ENCODE results near the gene CDPF1. TPM values are rescaled to one million over a fixed set of nuclear protein-coding genes. Genes with fewer than 3 reads are reported as not detected.
"Not testable (repeated sequence)": the region's sequence is repeated elsewhere in the genome, so short reads cannot be mapped to it uniquely, and the experiment has no call there.

CDPF1 gene
- total RNA-seq, 2 experiments from 2014 or later: 8.1 to 8.8 TPM

DNA sequence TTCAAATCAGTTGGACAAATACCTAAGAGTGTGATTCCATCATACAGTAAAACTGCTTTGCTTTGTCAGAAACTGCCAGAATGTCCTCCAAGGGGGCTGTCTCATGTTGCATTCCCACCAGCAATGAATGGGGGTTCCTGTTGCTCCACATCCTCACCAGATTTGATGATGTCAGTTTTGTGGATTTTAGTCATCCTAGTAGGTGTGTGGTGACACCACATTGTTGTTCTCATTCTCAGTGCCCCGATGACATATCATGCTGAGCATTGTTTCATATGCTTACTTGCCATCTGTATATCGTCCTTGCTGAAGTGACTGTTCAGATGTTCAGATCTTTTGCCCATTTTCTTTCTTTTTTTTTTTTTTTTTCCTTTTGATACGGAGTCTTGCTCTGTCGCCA lies 37.0 kb downstream of the CDPF1 start:
- ChIA-PET POLR2A (no interaction called here), CTCF (interaction anchor here (0.8 kb wide), 1 partner anchor 1785 kb away, joined by 4 read pairs; no protein-coding TSS in a partner anchor)
- peaks cover 13% of the 10 kb centered on the region for H3K9me3 Mint-ChIP-seq (ENCODE audit: low read depth)
- ATAC-seq (peak; percentile 91), DNase-seq (peak; percentile 30)
- peaks cover 50% of the 10 kb centered on the region for H3K36me3 Mint-ChIP-seq (ENCODE audit: low read depth)
- intact Hi-C loops (cut with DNase I, micrococcal nuclease): loop anchor here in 1 of 2 experiments (5.0 kb wide), 1 partner anchor 61 kb away; the partner anchor contains the start of gene PPARA
- no peak overlapping the region for H3K4me3 Mint-ChIP-seq
- H3K27ac Mint-ChIP-seq: peak overlapping the region; percentile 19
- peaks cover 4% of the 10 kb centered on the region for H3K4me1 Mint-ChIP-seq
- H3K27me3 Mint-ChIP-seq: no peaks in the 10 kb centered on the region

DNA sequence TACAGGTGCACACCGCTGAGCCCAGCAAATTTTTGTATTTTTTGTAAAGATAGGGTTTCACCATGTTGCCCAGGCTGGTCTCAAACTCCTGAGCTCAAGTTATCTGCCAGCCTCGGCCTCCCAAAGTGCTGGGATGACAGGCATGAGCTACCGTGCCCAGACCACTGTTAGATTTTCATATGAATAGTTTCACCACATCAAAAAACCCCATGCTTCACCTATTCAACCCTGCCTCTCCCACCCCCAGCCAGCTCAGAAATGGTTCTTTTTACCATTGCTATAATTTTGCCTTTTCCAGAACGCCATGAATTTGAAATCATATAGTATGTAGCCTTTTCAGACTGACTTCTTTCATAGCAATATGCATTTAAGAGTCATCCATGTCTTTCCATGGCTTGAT lies 37.9 kb downstream of the CDPF1 start:
- Mint-ChIP-seq H3K9me3 (ENCODE audit: low read depth) (peaks cover 13% of the 10 kb centered on the region), H3K4me1 (peaks cover 4% of the 10 kb centered on the region), H3K27me3 (no peaks in the 10 kb centered on the region), H3K36me3 (ENCODE audit: low read depth) (peaks cover 49% of the 10 kb centered on the region), H3K4me3 (no peak overlapping the region), H3K27ac (no peak overlapping the region)
- CTCF ChIA-PET: no interaction called here
- peak; percentile 12 for ATAC-seq
- intact Hi-C loops (cut with DNase I, micrococcal nuclease): loop anchor here in 1 of 2 experiments (5.0 kb wide), 1 partner anchor 60 kb away; the partner anchor contains the start of gene PPARA
- peak; percentile 19 for DNase-seq
- POLR2A ChIA-PET: no interaction called here

DNA sequence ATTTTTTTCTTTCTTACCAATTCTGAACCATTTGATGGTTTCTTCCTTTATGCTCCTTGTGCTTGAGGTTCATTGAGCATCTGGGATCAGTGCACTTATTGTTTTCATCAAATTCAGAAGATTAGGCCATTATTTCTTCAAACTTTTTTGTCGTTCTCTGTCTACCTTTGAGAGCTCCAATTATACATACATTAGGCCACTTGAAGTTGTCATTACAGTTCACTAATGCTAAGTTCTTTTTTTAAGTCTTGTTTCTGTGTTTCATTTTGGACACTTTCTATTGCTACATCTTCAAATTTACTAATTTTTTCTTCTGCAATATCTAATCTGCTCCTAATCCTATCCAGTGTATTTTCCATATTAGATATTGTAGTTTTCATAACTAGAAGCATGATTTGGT lies 40.8 kb downstream of the CDPF1 start:
- CTCF ChIA-PET: interaction anchor here (1.0 kb wide), 1 partner anchor 87 kb away, joined by 3 read pairs; no protein-coding TSS in a partner anchor
- peaks cover 4% of the 10 kb centered on the region for H3K4me1 Mint-ChIP-seq
- POLR2A ChIA-PET: no interaction called here
- DNase-seq (no peak), ATAC-seq (no peak)
- peaks cover 16% of the 10 kb centered on the region for H3K9me3 Mint-ChIP-seq (ENCODE audit: low read depth)
- intact Hi-C loops (cut with DNase I, micrococcal nuclease): no loop called here
- no peak overlapping the region for H3K4me3 Mint-ChIP-seq
- H3K27me3 Mint-ChIP-seq: no peaks in the 10 kb centered on the region
- no peak overlapping the region for H3K27ac Mint-ChIP-seq
- H3K36me3 Mint-ChIP-seq (ENCODE audit: low read depth): peaks cover 50% of the 10 kb centered on the region

DNA sequence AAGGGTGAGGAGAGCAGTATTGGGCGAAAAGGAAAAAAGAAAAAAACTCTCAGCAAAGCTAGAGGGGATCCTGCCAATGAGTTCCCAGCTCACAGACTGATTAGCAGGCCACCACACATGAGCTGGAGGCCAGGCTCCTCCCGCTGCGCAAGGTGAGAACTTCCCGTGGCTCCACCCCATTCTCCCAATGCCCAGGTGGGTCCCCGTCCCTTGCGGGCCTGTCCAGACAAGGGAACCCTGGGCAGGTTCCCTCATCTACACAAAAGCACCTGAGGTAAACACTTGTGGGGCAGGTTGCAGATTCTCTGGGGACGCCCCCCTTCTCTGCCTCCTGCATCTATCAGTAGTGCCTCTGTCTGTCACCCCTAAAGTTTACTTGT lies 46.5 kb downstream of the CDPF1 start:
- intact Hi-C loops (cut with DNase I, micrococcal nuclease): no loop called here
- no peak overlapping the region for H3K27ac Mint-ChIP-seq
- ChIA-PET CTCF (no interaction called here), POLR2A (no interaction called here)
- no peak overlapping the region for H3K4me3 Mint-ChIP-seq
- peaks cover 19% of the 10 kb centered on the region for H3K36me3 Mint-ChIP-seq (ENCODE audit: low read depth)
- no peaks in the 10 kb centered on the region for H3K4me1 Mint-ChIP-seq
- ATAC-seq (no peak), DNase-seq (no peak)
- peaks cover 5% of the 10 kb centered on the region for H3K9me3 Mint-ChIP-seq (ENCODE audit: low read depth)
- no peaks in the 10 kb centered on the region for H3K27me3 Mint-ChIP-seq

- intact Hi-C loops (cut with DNase I, micrococcal nuclease): no loop called here
- DNase-seq (no peak), ATAC-seq (no peak)
- H3K4me1 Mint-ChIP-seq: no peaks in the 10 kb centered on the region
- no peak overlapping the region for H3K27ac Mint-ChIP-seq
- POLR2A ChIA-PET: no interaction called here
- H3K36me3 Mint-ChIP-seq (ENCODE audit: low read depth): peaks cover 15% of the 10 kb centered on the region
- H3K9me3 Mint-ChIP-seq (ENCODE audit: low read depth): peaks cover 3% of the 10 kb centered on the region
- H3K4me3 Mint-ChIP-seq: no peak overlapping the region
- CTCF ChIA-PET: no interaction called here
- H3K27me3 Mint-ChIP-seq: no peaks in the 10 kb centered on the region
Measured at GRCh38 chr22:46202897-46203600, 47.0 kb downstream of the CDPF1 start.

- intact Hi-C loops (cut with DNase I, micrococcal nuclease): no loop called here
- Mint-ChIP-seq H3K36me3 (ENCODE audit: low read depth) (peaks cover 13% of the 10 kb centered on the region), H3K27ac (no peak overlapping the region), H3K9me3 (ENCODE audit: low read depth) (peaks cover 3% of the 10 kb centered on the region), H3K27me3 (no peaks in the 10 kb centered on the region), H3K4me1 (no peaks in the 10 kb centered on the region), H3K4me3 (no peak overlapping the region)
- DNase-seq (no peak), ATAC-seq (no peak)
- ChIA-PET CTCF (no interaction called here), POLR2A (no interaction called here)
Measured at GRCh38 chr22:46201059-46201757, 48.9 kb downstream of the CDPF1 start.

DNA sequence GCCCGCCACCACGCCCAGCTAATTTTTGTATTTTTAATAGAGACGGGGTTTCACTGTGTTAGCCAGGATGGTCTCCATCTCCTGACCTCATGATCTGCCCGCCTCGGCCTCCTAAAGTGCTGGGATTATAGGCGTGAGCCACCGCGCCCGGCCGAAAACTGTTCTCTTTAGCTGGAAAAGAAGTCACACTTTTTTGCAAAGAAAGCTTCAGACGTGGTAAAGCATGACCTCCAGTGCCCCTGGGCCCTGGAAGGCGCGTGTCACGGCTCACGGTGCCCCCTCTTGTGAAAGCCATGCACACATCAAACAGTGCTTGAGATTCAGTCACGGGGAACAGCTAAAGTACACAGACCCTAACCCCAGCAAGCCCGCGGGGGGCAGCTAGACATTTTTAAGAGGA lies 51.3 kb downstream of the CDPF1 start:
- H3K4me3 Mint-ChIP-seq; intact Hi-C loops (cut with DNase I, micrococcal nuclease); DNase-seq; H3K27ac Mint-ChIP-seq; ATAC-seq; H3K9me3 Mint-ChIP-seq (ENCODE audit: low read depth); H3K36me3 Mint-ChIP-seq (ENCODE audit: low read depth); H3K27me3 Mint-ChIP-seq; H3K4me1 Mint-ChIP-seq; POLR2A ChIA-PET: not testable (repeated sequence)
- CTCF ChIA-PET: interaction anchor here (0.6 kb wide), 1 partner anchor 77 kb away, joined by 3 read pairs; no protein-coding TSS in a partner anchor

DNA sequence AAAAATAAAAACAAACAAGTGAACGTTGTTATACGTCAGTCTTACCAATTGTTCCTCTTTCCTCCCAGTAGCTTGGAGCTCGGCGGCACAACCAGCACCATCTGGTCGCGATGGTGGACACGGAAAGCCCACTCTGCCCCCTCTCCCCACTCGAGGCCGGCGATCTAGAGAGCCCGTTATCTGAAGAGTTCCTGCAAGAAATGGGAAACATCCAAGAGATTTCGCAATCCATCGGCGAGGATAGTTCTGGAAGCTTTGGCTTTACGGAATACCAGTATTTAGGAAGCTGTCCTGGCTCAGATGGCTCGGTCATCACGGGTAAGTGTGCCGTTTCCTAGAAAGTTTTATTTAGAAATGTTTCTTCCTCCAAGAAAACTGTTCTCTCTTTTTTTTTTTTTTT lies 51.8 kb downstream of the CDPF1 start:
- ChIA-PET CTCF (interaction anchor here (0.7 kb wide), 1 partner anchor 81 kb away, joined by 3 read pairs; no protein-coding TSS in a partner anchor), POLR2A (no interaction called here)
- Mint-ChIP-seq H3K9me3 (ENCODE audit: low read depth) (no peaks in the 10 kb centered on the region), H3K4me3 (no peak overlapping the region), H3K27me3 (no peaks in the 10 kb centered on the region), H3K36me3 (ENCODE audit: low read depth) (peaks cover 2% of the 10 kb centered on the region), H3K27ac (no peak overlapping the region), H3K4me1 (no peaks in the 10 kb centered on the region)
- no peak for ATAC-seq
- intact Hi-C loops (cut with DNase I, micrococcal nuclease): no loop called here
- no peak for DNase-seq

DNA sequence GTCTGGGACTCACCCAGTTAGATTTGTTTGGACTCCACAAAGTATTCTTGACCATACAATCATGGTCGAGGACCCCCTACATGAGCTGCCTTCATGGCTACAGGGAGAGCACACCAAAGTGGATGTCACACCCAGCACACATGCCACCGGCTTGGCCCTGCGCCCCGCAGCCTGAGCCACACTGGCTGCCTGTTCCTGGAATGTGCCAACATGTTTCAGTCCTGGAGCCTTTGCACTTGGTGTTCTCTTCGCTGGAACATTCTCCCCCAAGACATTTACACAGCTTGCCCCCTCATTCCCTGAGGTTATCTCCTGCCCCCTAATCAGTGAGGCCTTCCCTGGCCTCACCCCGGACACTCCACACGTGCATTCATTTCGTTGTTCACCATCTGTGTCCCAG lies 53.8 kb downstream of the CDPF1 start:
- POLR2A ChIA-PET: no interaction called here
- Mint-ChIP-seq H3K27ac (no peak overlapping the region), H3K4me1 (no peaks in the 10 kb centered on the region), H3K9me3 (ENCODE audit: low read depth) (no peaks in the 10 kb centered on the region), H3K4me3 (no peak overlapping the region), H3K27me3 (no peaks in the 10 kb centered on the region), H3K36me3 (ENCODE audit: low read depth) (peaks cover 5% of the 10 kb centered on the region)
- CTCF ChIA-PET: no interaction called here
- intact Hi-C loops (cut with DNase I, micrococcal nuclease): no loop called here
- no peak for DNase-seq
- no peak for ATAC-seq

DNA sequence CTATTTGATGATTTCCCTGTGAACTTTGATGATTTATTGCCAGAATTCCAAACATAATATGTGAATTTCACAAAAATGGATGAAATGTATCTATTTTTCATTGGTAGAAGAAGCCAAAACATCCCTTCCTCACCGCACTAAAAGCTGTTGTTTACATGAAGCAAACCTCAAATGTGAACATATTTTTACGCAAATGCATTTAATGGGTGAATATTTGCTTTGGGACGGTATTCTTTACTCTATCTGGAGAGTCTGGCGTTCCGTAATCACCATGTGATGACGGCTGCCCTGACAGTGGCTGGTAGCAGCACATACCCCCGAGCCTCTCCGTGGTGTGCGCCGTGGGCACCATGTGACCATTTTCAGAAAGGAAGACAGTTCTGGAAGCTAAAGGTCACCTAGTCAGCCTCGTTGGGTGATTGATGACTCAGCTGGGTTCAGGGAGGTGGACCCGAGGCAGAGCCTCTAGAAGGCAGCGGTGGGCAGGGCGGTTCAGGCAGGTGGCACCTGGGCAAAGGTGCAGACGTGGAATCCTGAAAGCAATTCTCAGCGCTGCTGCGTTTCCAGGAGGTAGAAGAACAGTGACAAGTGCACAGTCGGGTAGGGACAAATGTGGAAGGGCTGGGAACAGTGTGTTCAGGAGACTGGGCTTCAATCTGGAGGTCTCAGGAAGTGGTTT lies 54.5 kb downstream of the CDPF1 start:
- Mint-ChIP-seq H3K4me3 (no peak overlapping the region), H3K27me3 (no peaks in the 10 kb centered on the region), H3K36me3 (ENCODE audit: low read depth) (peaks cover 5% of the 10 kb centered on the region), H3K27ac (no peak overlapping the region), H3K4me1 (no peaks in the 10 kb centered on the region), H3K9me3 (ENCODE audit: low read depth) (no peaks in the 10 kb centered on the region)
- intact Hi-C loops (cut with DNase I, micrococcal nuclease): no loop called here
- ChIA-PET CTCF (no interaction called here), POLR2A (no interaction called here)
- DNase-seq: no peak
- ATAC-seq: no peak

Data from activated CD4-positive, alpha-beta T cell treated with anti-CD3 and anti-CD28 coated beads for 36 hours (primary cell).